MM.1S (cell line): ENCODE data around the gene RASA1.
A peak's percentile ranks its signal among the peaks of the same experiment; 100 is the strongest.

Experiments used
- DNase-seq: peaks from one replicate; pipeline ENCODE4 v3.0.0-alpha.2; 2015
- H2AFZ ChIP-seq: fragments of 300-600 bp; sonication (generic); 2 replicates; pipeline ENCODE4 v1.6.0; 2016; ENCODE audit warnings: antibody characterized with exemption, low read length
- H3F3A ChIP-seq: fragments of 300-600 bp; sonication (generic); 2 replicates; pipeline ENCODE4 v1.6.1; 2016; ENCODE audit warnings: mild to moderate bottlenecking, antibody characterized with exemption, low read length, moderate library complexity, mixed read lengths; ENCODE audit not compliant: insufficient read depth
- H3K27ac ChIP-seq: fragments of 300-600 bp; sonication (generic); 2 replicates; pipeline ENCODE4 v1.5.1; 2016; ENCODE audit warnings: mild to moderate bottlenecking, low read length
- H3K27me3 ChIP-seq: fragments of 300-600 bp; sonication (generic); replicated peaks from 2 replicates; pipeline ENCODE4 v1.6.0; 2016; ENCODE audit warnings: low read length; ENCODE audit not compliant: insufficient read depth
- H3K36me3 ChIP-seq: fragments of 300-600 bp; sonication (generic); replicated peaks from 2 replicates; pipeline ENCODE4 v1.6.1; 2016; ENCODE audit warnings: mild to moderate bottlenecking, low read length, mixed read lengths; ENCODE audit not compliant: insufficient read depth
- H3K4me1 ChIP-seq: fragments of 300-600 bp; sonication (generic); 2 replicates; pipeline ENCODE4 v1.6.1; 2016; ENCODE audit warnings: low read length, mixed read lengths
- H3K4me2 ChIP-seq: fragments of 300-600 bp; sonication (generic); 2 replicates; pipeline ENCODE4 v1.6.0; 2016; ENCODE audit warnings: low read depth, low read length
- H3K4me3 ChIP-seq: fragments of 300-600 bp; sonication (generic); 2 replicates; pipeline ENCODE4 v1.5.1; 2016; ENCODE audit warnings: low read length, mixed read lengths
- H3K79me2 ChIP-seq: fragments of 300-600 bp; sonication (generic); 2 replicates; pipeline ENCODE4 v1.6.1; 2016; ENCODE audit warnings: mixed run types, low read length, mixed read lengths
- H3K9ac ChIP-seq: fragments of 300-600 bp; sonication (generic); 2 replicates; pipeline ENCODE4 v1.6.1; 2016; ENCODE audit warnings: low read length, mixed read lengths
- H3K9me2 ChIP-seq: fragments of 300-600 bp; sonication (generic); replicated peaks from 2 replicates; pipeline ENCODE4 v1.6.1; 2016; ENCODE audit warnings: mild to moderate bottlenecking, low read length, mixed read lengths; ENCODE audit not compliant: insufficient read depth
- H3K9me3 ChIP-seq: fragments of 300-600 bp; sonication (generic); replicated peaks from 2 replicates; pipeline ENCODE4 v1.6.1; 2016; ENCODE audit warnings: mild to moderate bottlenecking, low read length, mixed read lengths; ENCODE audit not compliant: insufficient read depth
- H4K20me1 ChIP-seq: fragments of 300-600 bp; sonication (generic); 2 replicates; pipeline ENCODE4 v1.6.1; 2016; ENCODE audit warnings: mild to moderate bottlenecking, low read length, moderate library complexity, mixed read lengths; ENCODE audit not compliant: insufficient read depth
- CTCF ChIP-seq: fragments of 300-600 bp; sonication (generic); IDR thresholded peaks from 2 replicates; pipeline ENCODE4 v1.5.1; 2016; ENCODE audit warnings: antibody characterized with exemption, low read length, mixed read lengths
- EZH2 ChIP-seq: fragments of 300-600 bp; sonication (generic); optimal IDR thresholded peaks from 2 replicates; pipeline ENCODE3; 2017; ENCODE audit warnings: low read depth, mild to moderate bottlenecking, antibody characterized with exemption, low read length, mixed read lengths
- EZH2phosphoT487 ChIP-seq: fragments of 300-600 bp; sonication (generic); IDR thresholded peaks from 2 replicates; pipeline ENCODE4 v1.6.1; 2018; ENCODE audit warnings: antibody characterized with exemption, low read length

The RASA1 gene

DNA sequence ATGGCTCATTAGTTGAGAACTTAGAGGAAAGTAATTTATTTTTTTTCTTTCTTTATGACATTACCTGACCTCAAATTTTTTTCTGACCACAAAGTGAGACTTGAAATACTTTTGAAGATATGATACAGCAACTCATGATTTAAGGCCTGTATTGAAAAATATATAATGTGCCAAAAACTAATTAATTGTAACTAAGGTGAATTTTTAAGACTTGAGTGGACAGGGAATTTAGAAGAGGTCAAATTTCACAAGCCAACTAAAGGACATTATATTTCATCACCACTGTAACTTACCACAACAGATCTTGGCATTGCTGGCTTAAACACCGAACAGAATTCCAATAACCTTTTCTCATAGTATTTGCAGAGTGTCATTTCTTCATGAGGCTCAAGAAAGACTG, 143.2 kb downstream of the RASA1 start:
- no peaks in the 10 kb centered on the region for H3K27me3 ChIP-seq
- peaks cover 13% of the 10 kb centered on the region for H3K4me1 ChIP-seq
- H3K4me2 ChIP-seq: peak overlapping the region; percentile 87
- no peaks in the 10 kb centered on the region for H3K9me3 ChIP-seq
- peaks cover 57% of the 10 kb centered on the region for H3K79me2 ChIP-seq
- DNase-seq: no peak
- peaks cover 18% of the 10 kb centered on the region for H3K36me3 ChIP-seq
- H2AFZ ChIP-seq: no peak overlapping the region
- H3F3A ChIP-seq: 0 out of 2 replicates have a peak, but pooled peaks cover 6% of the 10 kb centered on the region
- TF ChIP-seq EZH2 (no peak), EZH2phosphoT487 (no peak), CTCF (no peak)
- H3K4me3 ChIP-seq: peak overlapping the region; percentile 86; the same call in 1 of the 2 replicates
- no peaks in the 10 kb centered on the region for H4K20me1 ChIP-seq
- H3K9me2 ChIP-seq: no peaks in the 10 kb centered on the region
- H3K27ac ChIP-seq: no peak overlapping the region
- no peak overlapping the region; the same call in 1 of the 2 replicates for H3K9ac ChIP-seq

GRCh38 chr5:87411586-87411972, 143.9 kb downstream of the RASA1 start:
- Histone ChIP-seq H3K9me2 (no peaks in the 10 kb centered on the region), H2AFZ (no peak overlapping the region), H3K9ac (peak overlapping the region; percentile 94), H3K4me2 (peak overlapping the region; percentile 87), H3K36me3 (peaks cover 18% of the 10 kb centered on the region), H3K27ac (peak overlapping the region; percentile 89; the same call in 1 of the 2 replicates), H3F3A (0 out of 2 replicates have a peak, but pooled peaks cover 6% of the 10 kb centered on the region), H3K4me1 (peaks cover 13% of the 10 kb centered on the region), H3K9me3 (no peaks in the 10 kb centered on the region), H4K20me1 (no peaks in the 10 kb centered on the region), H3K4me3 (peak overlapping the region; percentile 86), H3K79me2 (peaks cover 53% of the 10 kb centered on the region), H3K27me3 (no peaks in the 10 kb centered on the region)
- TF ChIP-seq EZH2 (no peak), EZH2phosphoT487 (no peak), CTCF (no peak)
- DNase-seq: no peak

DNA sequence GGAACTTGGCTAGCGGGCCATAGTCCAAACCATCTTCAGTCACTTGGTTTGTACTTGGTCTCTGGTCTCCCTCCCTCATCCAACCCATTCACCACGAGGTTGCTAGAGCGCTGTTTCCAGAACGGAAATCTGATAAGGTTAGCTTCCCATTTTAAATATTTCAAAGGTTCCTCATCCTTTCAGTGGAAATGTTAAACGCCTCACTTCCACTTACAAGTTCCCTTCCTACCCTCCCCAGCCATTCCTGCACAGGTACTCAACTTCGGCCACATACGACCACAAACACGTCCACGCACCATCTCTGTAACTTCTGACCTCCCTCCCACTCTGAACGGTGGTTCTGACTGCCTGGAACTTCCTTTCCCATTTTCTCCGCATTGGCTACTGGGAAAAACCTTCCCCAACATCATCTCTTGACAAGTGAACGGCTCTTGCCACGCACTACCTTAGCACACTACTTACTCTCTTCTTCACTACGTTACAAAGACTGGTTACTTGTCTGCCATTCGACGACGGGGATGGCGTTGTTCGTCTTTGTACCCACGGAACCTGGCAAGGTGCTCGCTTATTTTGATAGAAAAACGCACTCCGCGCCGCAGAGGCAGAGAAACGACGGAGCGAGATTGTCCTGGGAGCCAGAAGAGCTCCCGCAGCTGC, 144.4 kb downstream of the RASA1 start:
- peaks cover 53% of the 10 kb centered on the region for H3K79me2 ChIP-seq
- peaks cover 18% of the 10 kb centered on the region for H3K36me3 ChIP-seq
- peak overlapping the region; percentile 81 for H2AFZ ChIP-seq
- peak; percentile 42 for DNase-seq
- H3K9ac ChIP-seq: peak overlapping the region; percentile 94
- H3K9me2 ChIP-seq: no peaks in the 10 kb centered on the region
- H3K4me1 ChIP-seq: peaks cover 13% of the 10 kb centered on the region
- H3K27ac ChIP-seq: peak overlapping the region; percentile 89
- H3K4me3 ChIP-seq: peak overlapping the region; percentile 86
- no peaks in the 10 kb centered on the region for H3K27me3 ChIP-seq
- no peaks in the 10 kb centered on the region for H3K9me3 ChIP-seq
- no peaks in the 10 kb centered on the region for H4K20me1 ChIP-seq
- TF ChIP-seq CTCF: no peak
- no peak for TF ChIP-seq EZH2phosphoT487
- no peak for TF ChIP-seq EZH2
- H3K4me2 ChIP-seq: peak overlapping the region; percentile 87
- H3F3A ChIP-seq: 0 out of 2 replicates have a peak, but pooled peaks cover 6% of the 10 kb centered on the region
